HL-60 (cell line): ENCODE measurements around the gene PDE6D.
"Not testable (repeated sequence)": the region's sequence is repeated elsewhere in the genome, so short reads cannot be mapped to it uniquely, and the experiment has no call there.

Experiments
- DNase-seq, 2 experiments: peaks; one replicate each; pipeline ENCODE4 v3.0.0-alpha.2; 2010 to 2020; ENCODE audit warnings: low read depth in 1 of 2, low spot score in 1 of 2
- H3K27ac ChIP-seq: fragments of 250-450 bp; sonication (Bioruptor Pico); replicated peaks from 2 replicates; pipeline ENCODE4 v1.5.1; 2020; ENCODE audit warnings: mild to moderate bottlenecking, moderate library complexity
- H3K27me3 ChIP-seq: fragments of 250-450 bp; sonication (Bioruptor Pico); 2 replicates; pipeline ENCODE4 v1.5.1; 2021; ENCODE audit warnings: mild to moderate bottlenecking, moderate library complexity; ENCODE audit not compliant: insufficient read depth, poor library complexity, severe bottlenecking
- H3K4me3 ChIP-seq: replicated peaks from 2 replicates; pipeline ENCODE4 v1.5.1; 2011; ENCODE audit warnings: mild to moderate bottlenecking, control low read depth, low read length; ENCODE audit not compliant: insufficient read depth
- CTCF ChIP-seq: IDR thresholded peaks from one replicate; pipeline ENCODE4 v1.5.1; 2011; ENCODE audit warnings: low read length, control low read depth, inconsistent platforms; ENCODE audit not compliant: insufficient read depth
- GABPA ChIP-seq: IDR thresholded peaks from 2 replicates; pipeline ENCODE4 v1.6.1; 2012; ENCODE audit warnings: low read depth
- POLR2AphosphoS5 ChIP-seq: IDR thresholded peaks from 2 replicates; pipeline ENCODE4 v1.6.1; 2012; ENCODE audit warnings: low read depth
- REST ChIP-seq: IDR thresholded peaks from 2 replicates; pipeline ENCODE4 v1.6.1; 2012; ENCODE audit warnings: low read depth; ENCODE audit not compliant: insufficient replicate concordance
- SPI1 ChIP-seq: IDR thresholded peaks from 2 replicates; pipeline ENCODE4 v1.6.1; 2012; ENCODE audit warnings: low read depth, mild to moderate bottlenecking, borderline replicate concordance

PDE6D gene

GRCh38 chr2:231751042-231751815 lies 29.9 kb downstream of the PDE6D start:
- H3K4me3 ChIP-seq: no peak overlapping the region
- no peak for TF ChIP-seq POLR2AphosphoS5
- TF ChIP-seq REST: no peak
- no peak for TF ChIP-seq CTCF
- no peak for TF ChIP-seq GABPA
- no peak for TF ChIP-seq SPI1
- no peaks in the 10 kb centered on the region for H3K27me3 ChIP-seq
- no peak overlapping the region for H3K27ac ChIP-seq
- DNase-seq: no peak

GRCh38 chr2:231749016-231749415 lies 32.1 kb downstream of the PDE6D start:
- DNase-seq: peak in 1 of 2 experiments; percentile 34
- not testable (repeated sequence) for H3K4me3 ChIP-seq, H3K27ac ChIP-seq, H3K27me3 ChIP-seq

GRCh38 chr2:231748153-231748896 lies 32.8 kb downstream of the PDE6D start:
- H3K27ac ChIP-seq, H3K4me3 ChIP-seq, H3K27me3 ChIP-seq: not testable (repeated sequence)
- peak in 1 of 2 experiments; percentile 45 for DNase-seq

- DNase-seq: no peak
- no peak overlapping the region for H3K27ac ChIP-seq
- H3K27me3 ChIP-seq: no peaks in the 10 kb centered on the region
- TF ChIP-seq POLR2AphosphoS5 (no peak), GABPA (no peak), REST (no peak), CTCF (no peak), SPI1 (no peak)
- no peak overlapping the region for H3K4me3 ChIP-seq
These were observed 35.6 kb downstream of the PDE6D start for GRCh38 chr2:231745303-231746038.
